Measurements from ENCODE around the gene ZNF98. TPM values are rescaled to one million over a fixed set of nuclear protein-coding genes. Genes with fewer than 3 reads are reported as not detected.

The ZNF98 gene
- total RNA-seq (ENCODE audit: low replicate concordance), result not detected in 2 replicates

- TF ChIP-seq, protein P1, sequence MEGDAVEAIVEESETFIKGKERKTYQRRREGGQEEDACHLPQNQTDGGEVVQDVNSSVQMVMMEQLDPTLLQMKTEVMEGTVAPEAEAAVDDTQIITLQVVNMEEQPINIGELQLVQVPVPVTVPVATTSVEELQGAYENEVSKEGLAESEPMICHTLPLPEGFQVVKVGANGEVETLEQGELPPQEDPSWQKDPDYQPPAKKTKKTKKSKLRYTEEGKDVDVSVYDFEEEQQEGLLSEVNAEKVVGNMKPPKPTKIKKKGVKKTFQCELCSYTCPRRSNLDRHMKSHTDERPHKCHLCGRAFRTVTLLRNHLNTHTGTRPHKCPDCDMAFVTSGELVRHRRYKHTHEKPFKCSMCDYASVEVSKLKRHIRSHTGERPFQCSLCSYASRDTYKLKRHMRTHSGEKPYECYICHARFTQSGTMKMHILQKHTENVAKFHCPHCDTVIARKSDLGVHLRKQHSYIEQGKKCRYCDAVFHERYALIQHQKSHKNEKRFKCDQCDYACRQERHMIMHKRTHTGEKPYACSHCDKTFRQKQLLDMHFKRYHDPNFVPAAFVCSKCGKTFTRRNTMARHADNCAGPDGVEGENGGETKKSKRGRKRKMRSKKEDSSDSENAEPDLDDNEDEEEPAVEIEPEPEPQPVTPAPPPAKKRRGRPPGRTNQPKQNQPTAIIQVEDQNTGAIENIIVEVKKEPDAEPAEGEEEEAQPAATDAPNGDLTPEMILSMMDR (IDR thresholded peaks at IDR 0.05; ENCODE audit: insufficient read depth, low read length), result no peak
- H3K4me3 ChIP-seq (ENCODE audit: low read depth, low read length), result no peak within 1 kb of the TSS
- DNase-seq (ENCODE audit: low read depth), result no peak
Observed at GRCh38 chr19:22422211-22422610, at the start of gene ZNF98. Gene ZNF98 (minus strand): TSS chr19:22422346. CDS start chr19:22422224, 122 bp downstream.

GRCh38 chr19:22446605-22447004 lies 24.5 kb upstream of the ZNF98 start:
- no peak for DNase-seq (ENCODE audit: low read depth)
- no peak overlapping the region for H3K4me3 ChIP-seq (ENCODE audit: low read depth, low read length)
- TF ChIP-seq, protein P1 (IDR thresholded peaks at IDR 0.05; ENCODE audit: insufficient read depth, low read length), result no peak

DNA sequence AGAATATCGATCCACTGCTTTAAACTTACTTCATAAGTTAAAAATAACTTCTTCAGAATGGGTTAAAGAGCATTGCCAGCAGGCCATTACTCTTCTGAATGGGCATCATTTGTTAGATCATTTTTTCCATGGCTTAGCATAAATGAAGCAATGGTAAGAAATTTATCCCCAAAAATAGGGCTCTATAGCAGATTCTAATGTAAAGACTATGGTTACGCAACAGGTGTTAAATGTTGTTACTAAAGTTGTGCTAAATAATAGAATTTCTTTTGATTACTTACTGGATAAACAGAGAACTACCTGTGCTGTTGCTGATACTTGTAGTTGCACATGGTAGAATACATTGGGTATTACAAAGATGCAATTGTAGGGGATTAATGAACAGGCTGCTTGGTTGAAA lies 15.9 kb upstream of the ZNF98 start:
- TF ChIP-seq, protein P1 (IDR thresholded peaks at IDR 0.05; ENCODE audit: insufficient read depth, low read length), result no peak
- no peak overlapping the region for H3K4me3 ChIP-seq (ENCODE audit: low read depth, low read length)
- no peak for DNase-seq (ENCODE audit: low read depth)

DNA sequence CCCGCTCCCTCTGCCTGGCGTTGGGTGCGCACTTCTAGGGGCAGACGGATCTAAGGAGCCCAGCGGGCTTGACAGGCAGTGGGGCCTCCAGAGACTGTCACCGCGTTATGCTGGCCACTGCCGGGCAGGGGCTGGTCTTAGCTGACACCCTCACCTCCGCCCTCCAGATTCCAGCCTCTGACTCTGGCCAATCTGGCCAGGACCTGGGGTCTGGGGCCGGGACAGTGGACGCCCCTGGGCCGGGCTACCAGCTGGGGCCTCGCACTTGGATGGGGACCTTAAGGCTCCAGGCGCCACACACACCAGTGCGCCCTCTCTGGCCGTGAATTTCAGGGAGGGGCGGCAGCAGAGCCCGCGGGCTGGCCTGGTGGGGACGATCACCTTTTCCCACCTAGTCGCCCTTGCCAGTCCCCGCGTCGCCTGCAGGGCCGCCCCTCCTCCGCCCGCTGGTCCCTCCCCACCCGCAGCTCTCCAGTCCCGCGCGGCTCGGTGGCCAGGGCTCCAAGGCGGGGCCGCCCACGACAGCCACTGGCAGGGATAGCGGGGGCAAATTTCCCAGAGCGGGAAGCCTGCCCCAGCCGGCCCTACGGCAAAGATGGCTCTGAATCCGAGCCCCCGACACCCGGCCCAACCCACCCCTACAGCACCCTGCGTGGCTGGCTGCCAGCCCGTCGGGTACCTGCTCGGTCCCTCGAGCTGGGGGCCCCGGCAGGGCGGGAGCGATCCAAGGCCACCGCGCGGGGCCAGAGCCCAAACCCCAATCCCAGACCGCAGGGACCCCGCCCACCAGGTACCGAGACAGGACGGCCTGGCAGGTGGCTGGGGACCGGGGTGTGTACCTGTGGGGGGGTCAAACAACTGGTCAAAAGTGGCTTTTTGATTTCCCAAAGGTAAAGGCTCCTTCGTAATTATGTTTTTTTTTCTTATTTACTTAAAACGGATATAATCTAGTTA lies 6.1 kb upstream of the ZNF98 start:
- DNase-seq (ENCODE audit: low read depth), result no peak
- TF ChIP-seq, protein P1 (IDR thresholded peaks at IDR 0.05; ENCODE audit: insufficient read depth, low read length), result no peak
- H3K4me3 ChIP-seq (ENCODE audit: low read depth, low read length), result no peak overlapping the region

DNA sequence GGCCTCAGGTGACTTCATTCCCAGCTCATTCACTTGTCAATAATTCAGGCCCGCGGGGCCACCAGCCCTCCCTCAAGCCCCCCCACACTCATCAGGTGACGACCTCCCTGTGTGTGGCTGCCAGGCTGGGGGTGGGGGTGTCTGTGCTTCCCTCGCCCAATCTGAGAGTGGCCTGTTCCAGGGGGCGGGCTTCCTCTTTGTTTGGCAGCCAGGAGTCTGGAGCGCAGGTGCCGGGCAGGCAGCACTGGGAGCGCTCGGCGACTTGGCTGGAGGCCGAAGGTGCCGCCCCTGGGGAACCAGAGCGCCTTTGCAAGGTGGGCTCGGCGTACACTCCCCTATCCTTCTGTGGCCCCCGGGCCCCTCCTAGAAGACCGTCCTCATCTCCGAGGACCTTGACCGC lies 5.4 kb upstream of the ZNF98 start:
- no peak for DNase-seq (ENCODE audit: low read depth)
- H3K4me3 ChIP-seq (ENCODE audit: low read depth, low read length), result no peak overlapping the region
- TF ChIP-seq, protein P1 (IDR thresholded peaks at IDR 0.05; ENCODE audit: insufficient read depth, low read length), result no peak

DNA sequence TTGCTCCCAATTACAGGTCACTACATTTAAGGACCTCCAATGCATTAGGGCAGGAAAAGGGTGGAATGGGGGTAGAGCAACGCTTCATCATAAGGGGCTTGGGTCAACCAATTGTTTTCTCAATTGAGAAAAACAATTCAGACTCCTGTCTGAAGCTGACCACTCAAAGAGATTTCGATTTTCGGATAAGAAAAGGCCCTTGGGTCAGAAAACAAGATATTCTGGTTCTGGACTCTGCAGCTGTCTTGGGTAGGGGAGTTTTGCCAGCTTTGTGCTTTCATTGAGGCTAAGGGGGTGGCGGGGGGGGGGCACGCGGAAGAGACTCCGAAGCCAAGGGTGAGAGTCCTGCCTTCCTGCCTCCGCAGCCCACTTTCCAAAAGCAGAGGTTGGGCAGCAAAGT lies 4.8 kb upstream of the ZNF98 start:
- no peak for DNase-seq (ENCODE audit: low read depth)
- TF ChIP-seq, protein P1 (IDR thresholded peaks at IDR 0.05; ENCODE audit: insufficient read depth, low read length), result no peak
- no peak overlapping the region for H3K4me3 ChIP-seq (ENCODE audit: low read depth, low read length)

Measured in fibroblast of the aortic adventitia (primary cell).